DOHH2 (cell line): ENCODE measurements around the gene EDARADD.

Source experiments
- H3F3A ChIP-seq: fragments of 200-600 bp; sonication (generic), shearing (Covaris generic); 2 replicates; pipeline ENCODE4 v1.6.0; 2016; ENCODE audit warnings: antibody characterized with exemption, mild to moderate bottlenecking; ENCODE audit not compliant: control insufficient read depth, insufficient read depth
- H3K27ac ChIP-seq: fragments of 200-600 bp; sonication (generic); 2 replicates; pipeline ENCODE4 v1.5.1; 2014; ENCODE audit warnings: low read depth, mild to moderate bottlenecking, low read length, moderate library complexity
- H3K27me3 ChIP-seq: fragments of 200-600 bp; sonication (generic); 2 replicates; pipeline ENCODE4 v1.6.1; 2014; ENCODE audit warnings: mild to moderate bottlenecking, low read length, mixed read lengths; ENCODE audit not compliant: control insufficient read depth
- H3K36me3 ChIP-seq: fragments of 200-600 bp; sonication (generic); 2 replicates; pipeline ENCODE4 v1.6.1; 2014; ENCODE audit warnings: mild to moderate bottlenecking, low read length, moderate library complexity, mixed read lengths; ENCODE audit not compliant: control insufficient read depth
- H3K4me1 ChIP-seq: fragments of 200-600 bp; sonication (generic); 2 replicates; pipeline ENCODE4 v1.6.1; 2014; ENCODE audit warnings: mild to moderate bottlenecking, low read length, mixed read lengths; ENCODE audit not compliant: control insufficient read depth
- H3K4me2 ChIP-seq: fragments of 200-600 bp; sonication (generic); 2 replicates; pipeline ENCODE4 v1.6.0; 2014; ENCODE audit warnings: mild to moderate bottlenecking, low read length, moderate library complexity
- H3K4me3 ChIP-seq: fragments of 200-600 bp; sonication (generic); 2 replicates; pipeline ENCODE4 v1.5.1; 2014; ENCODE audit warnings: mild to moderate bottlenecking, low read length, mixed read lengths
- H3K79me2 ChIP-seq: fragments of 200-600 bp; sonication (generic); 2 replicates; pipeline ENCODE4 v1.6.1; 2014; ENCODE audit warnings: mild to moderate bottlenecking, low read length, mixed read lengths; ENCODE audit not compliant: control insufficient read depth
- H3K9me2 ChIP-seq: fragments of 200-600 bp; sonication (generic); replicated peaks from 2 replicates; pipeline ENCODE4 v1.6.1; 2014; ENCODE audit warnings: mild to moderate bottlenecking, low read length, mixed read lengths; ENCODE audit not compliant: control insufficient read depth
- H3K9me3 ChIP-seq: fragments of 200-600 bp; sonication (generic); 2 replicates; pipeline ENCODE4 v1.6.1; 2014; ENCODE audit warnings: antibody characterized with exemption, low read length, mixed read lengths; ENCODE audit not compliant: control insufficient read depth, insufficient read depth
- H4K20me1 ChIP-seq: fragments of 200-600 bp; sonication (generic); 2 replicates; pipeline ENCODE4 v1.6.0; 2014; ENCODE audit warnings: low read depth, mild to moderate bottlenecking, antibody characterized with exemption, low read length, moderate library complexity; ENCODE audit not compliant: control insufficient read depth, insufficient read depth
- CTCF ChIP-seq: fragments of 200-600 bp; sonication (generic); IDR thresholded peaks from one replicate; pipeline ENCODE4 v1.5.1; 2014; ENCODE audit warnings: antibody characterized with exemption, mild to moderate bottlenecking, low read depth, low read length; ENCODE audit not compliant: poor library complexity, severe bottlenecking
- EZH2phosphoT487 ChIP-seq: fragments of 200-600 bp; sonication (generic); IDR thresholded peaks from 2 replicates; pipeline ENCODE4 v1.6.1; 2017; ENCODE audit warnings: borderline replicate concordance, mild to moderate bottlenecking, antibody characterized with exemption, low read length, moderate library complexity, mixed read lengths

The EDARADD gene

GRCh38 chr1:236534151-236534651 is 140.1 kb downstream of the EDARADD start:
- no peaks in the 10 kb centered on the region for H3K79me2 ChIP-seq
- no peak overlapping the region for H3K4me2 ChIP-seq
- H3K4me3 ChIP-seq, result no peak overlapping the region
- H3K36me3 ChIP-seq, result peaks cover 3% of the 10 kb centered on the region; the same call in 1 of the 2 replicates
- H3K27ac ChIP-seq, result no peak overlapping the region
- no peaks in the 10 kb centered on the region for H3K27me3 ChIP-seq
- H4K20me1 ChIP-seq, result no peaks in the 10 kb centered on the region
- no peak for TF ChIP-seq CTCF
- no peak for TF ChIP-seq EZH2phosphoT487
- peaks cover 12% of the 10 kb centered on the region for H3K4me1 ChIP-seq
- no peaks in the 10 kb centered on the region for H3F3A ChIP-seq
- H3K9me2 ChIP-seq, result no peaks in the 10 kb centered on the region
- no peaks in the 10 kb centered on the region for H3K9me3 ChIP-seq
